Measurements from ENCODE around the gene MANF.
A peak's percentile ranks its signal among the peaks of the same experiment; 100 is the strongest.

DNA sequence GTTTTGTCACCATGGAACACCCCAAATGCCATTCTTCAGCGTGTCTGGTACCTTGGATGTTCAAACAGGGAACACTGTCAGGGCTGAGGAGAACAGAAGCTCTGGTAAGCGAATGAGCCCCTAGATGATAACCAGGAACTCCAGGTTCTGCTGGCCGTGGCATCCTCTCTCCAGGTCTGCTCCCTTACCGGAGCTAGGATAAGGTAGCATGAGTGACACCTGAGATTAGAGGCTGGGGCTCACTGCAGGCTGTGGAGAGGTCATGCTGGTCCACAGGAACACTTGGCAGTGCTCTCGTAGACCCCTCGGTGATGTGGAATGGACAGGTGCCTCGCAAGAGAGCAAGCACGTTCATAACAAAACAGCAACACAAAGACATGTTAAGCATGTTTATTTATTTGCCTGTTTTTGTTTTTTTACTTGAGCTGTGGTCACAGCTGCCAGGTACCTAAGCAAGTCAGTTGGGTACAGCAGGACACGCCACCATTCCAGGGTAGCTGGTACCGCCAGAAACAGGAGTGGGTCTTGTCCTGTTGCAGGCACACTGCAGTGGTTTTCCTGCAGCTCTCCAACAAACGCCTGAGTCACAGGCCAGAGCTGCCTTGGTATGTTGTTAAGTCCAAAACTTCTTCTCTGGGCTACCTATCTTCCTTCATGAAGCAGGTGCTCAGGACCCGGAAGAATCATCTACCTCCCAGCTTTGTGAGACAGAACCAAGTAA is 10.6 kb downstream of the MANF start:
- TF ChIP-seq, protein P1, sequence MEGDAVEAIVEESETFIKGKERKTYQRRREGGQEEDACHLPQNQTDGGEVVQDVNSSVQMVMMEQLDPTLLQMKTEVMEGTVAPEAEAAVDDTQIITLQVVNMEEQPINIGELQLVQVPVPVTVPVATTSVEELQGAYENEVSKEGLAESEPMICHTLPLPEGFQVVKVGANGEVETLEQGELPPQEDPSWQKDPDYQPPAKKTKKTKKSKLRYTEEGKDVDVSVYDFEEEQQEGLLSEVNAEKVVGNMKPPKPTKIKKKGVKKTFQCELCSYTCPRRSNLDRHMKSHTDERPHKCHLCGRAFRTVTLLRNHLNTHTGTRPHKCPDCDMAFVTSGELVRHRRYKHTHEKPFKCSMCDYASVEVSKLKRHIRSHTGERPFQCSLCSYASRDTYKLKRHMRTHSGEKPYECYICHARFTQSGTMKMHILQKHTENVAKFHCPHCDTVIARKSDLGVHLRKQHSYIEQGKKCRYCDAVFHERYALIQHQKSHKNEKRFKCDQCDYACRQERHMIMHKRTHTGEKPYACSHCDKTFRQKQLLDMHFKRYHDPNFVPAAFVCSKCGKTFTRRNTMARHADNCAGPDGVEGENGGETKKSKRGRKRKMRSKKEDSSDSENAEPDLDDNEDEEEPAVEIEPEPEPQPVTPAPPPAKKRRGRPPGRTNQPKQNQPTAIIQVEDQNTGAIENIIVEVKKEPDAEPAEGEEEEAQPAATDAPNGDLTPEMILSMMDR (IDR thresholded peaks at IDR 0.05 in 8 of 11, conservative IDR thresholded peaks at IDR 0.05 in 3 of 11), result no peak
- TF ChIP-seq POLR2AphosphoS5 (IDR thresholded peaks at IDR 0.05) (peak in 1 of 3 donors; percentile 40), POLR2A (IDR thresholded peaks at IDR 0.05) (no peak)
